Left ventricle myocardium inferior (tissue), 1 donor: ENCODE measurements around the gene NFATC2IP. TPM values are rescaled to one million over a fixed set of nuclear protein-coding genes. Genes with fewer than 3 reads are reported as not detected.
"Not testable (repeated sequence)": the region's sequence is repeated elsewhere in the genome, so short reads cannot be mapped to it uniquely, and the experiment has no call there.

Experiments used
- DNase-seq: peaks from one replicate; pipeline ENCODE4 v3.0.0-alpha.2; 2020
- H3K27ac ChIP-seq: fragments of 200-600 bp; replicated peaks from 2 replicates; pipeline ENCODE4 v1.8.0; 2021
- H3K27me3 ChIP-seq: fragments of 200-600 bp; 2 replicates; pipeline ENCODE4 v1.8.0; 2021; ENCODE audit warnings: low read depth
- H3K36me3 ChIP-seq: fragments of 200-600 bp; 2 replicates; pipeline ENCODE4 v1.8.0; 2021
- H3K4me1 ChIP-seq: fragments of 200-600 bp; 2 replicates; pipeline ENCODE4 v1.8.0; 2021
- H3K4me3 ChIP-seq: fragments of 200-600 bp; 2 replicates; pipeline ENCODE4 v1.8.0; 2021; ENCODE audit warnings: mild to moderate bottlenecking, moderate library complexity
- H3K9me3 ChIP-seq: fragments of 200-600 bp; replicated peaks from 2 replicates; pipeline ENCODE4 v1.8.0; 2021
- CTCF ChIP-seq: fragments of 200-600 bp; IDR thresholded peaks from 2 replicates; pipeline ENCODE4 v1.8.0; 2021; ENCODE audit warnings: antibody characterized with exemption, mild to moderate bottlenecking, borderline replicate concordance
- intact Hi-C: fragments of 100-400 bp; cut with micrococcal nuclease; formaldehyde crosslinking; loops from one replicate; pipeline ENCODE4 v1.11.0; 2022
- total RNA-seq: library from RNA; stranded (reverse); fragmentation: NEBNext Ultra II Directional; extraction: Animal tissue kit (Norgen Biotek cat#: 25700); gene quantifications from one replicate; pipeline ENCODE4 v1.2.1, GENCODE V29; 2021
- donor health status: DM: no; HTN: yes; CAD: no; lungs with severe emphysema.

Gene NFATC2IP
- total RNA-seq, 1 donor from 2014 or later: 18.1 TPM

DNA sequence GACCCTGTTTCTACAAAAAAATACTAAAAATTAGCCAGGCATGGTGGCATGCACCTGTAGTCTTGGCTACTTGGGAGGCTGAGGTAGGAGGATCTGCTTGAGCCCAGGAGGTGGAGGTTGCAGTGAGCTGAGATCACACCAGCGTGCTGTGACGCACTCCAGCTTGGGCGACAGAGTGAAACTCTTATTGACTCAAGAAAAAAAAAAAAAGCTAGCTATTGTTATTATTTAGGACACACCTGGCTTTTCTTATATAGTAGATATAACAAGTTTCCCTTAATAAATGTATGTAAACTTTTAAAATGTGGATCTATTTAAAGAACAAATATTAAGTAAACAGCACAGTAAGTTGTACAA is 27.5 kb upstream of the NFATC2IP start:
- TF ChIP-seq CTCF: no peak
- intact Hi-C loops: no loop called here
- no peak overlapping the region for H3K27ac ChIP-seq
- peaks cover 17% of the 10 kb centered on the region for H3K4me1 ChIP-seq
- H3K36me3 ChIP-seq: peaks cover 37% of the 10 kb centered on the region
- no peak overlapping the region for H3K4me3 ChIP-seq
- DNase-seq: no peak
- no peaks in the 10 kb centered on the region for H3K27me3 ChIP-seq
- H3K9me3 ChIP-seq: no peaks in the 10 kb centered on the region

- Histone ChIP-seq H3K4me3 (peak overlapping the region; percentile 88), H3K27ac (peak overlapping the region; percentile 99), H3K36me3 (peaks cover 31% of the 10 kb centered on the region), H3K27me3 (no peaks in the 10 kb centered on the region), H3K4me1 (peaks cover 17% of the 10 kb centered on the region), H3K9me3 (no peaks in the 10 kb centered on the region)
- no peak for TF ChIP-seq CTCF
- no peak for DNase-seq
- intact Hi-C loops: no loop called here
Measured at GRCh38 chr16:28923652-28924398, 26.9 kb upstream of the NFATC2IP start.

DNA sequence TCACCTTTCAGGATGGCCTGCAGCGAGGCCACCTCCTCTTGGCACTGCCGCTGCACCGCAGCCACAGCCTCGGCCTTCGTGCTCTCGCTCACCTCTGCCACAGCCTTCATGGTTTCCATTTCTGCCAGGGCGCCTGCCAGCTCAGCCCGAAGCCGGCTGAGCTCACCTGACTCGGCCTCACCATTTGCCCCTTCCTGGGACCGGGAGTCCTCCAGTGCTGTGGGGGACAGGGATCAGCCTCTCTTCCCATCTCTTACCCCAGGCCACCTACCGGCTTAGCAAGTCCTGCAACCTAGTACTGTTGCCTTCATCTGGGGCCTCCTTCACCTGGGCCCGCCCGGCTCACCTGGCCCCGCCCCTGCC is 26.4 kb upstream of the NFATC2IP start:
- intact Hi-C loops: no loop called here
- Histone ChIP-seq H3K4me3 (peak overlapping the region; percentile 88), H3K27me3 (no peaks in the 10 kb centered on the region), H3K27ac (peak overlapping the region; percentile 99), H3K4me1 (peaks cover 17% of the 10 kb centered on the region), H3K36me3 (peaks cover 25% of the 10 kb centered on the region), H3K9me3 (no peaks in the 10 kb centered on the region)
- DNase-seq: no peak
- no peak for TF ChIP-seq CTCF

- peak; percentile 93 for DNase-seq
- Histone ChIP-seq H3K27me3 (no peaks in the 10 kb centered on the region), H3K36me3 (peaks cover 20% of the 10 kb centered on the region), H3K4me1 (peaks cover 17% of the 10 kb centered on the region), H3K4me3 (peak within 1 kb of the TSS; percentile 88), H3K9me3 (no peaks in the 10 kb centered on the region), H3K27ac (peak within 1 kb of the TSS; percentile 99)
- TF ChIP-seq CTCF: no peak
- intact Hi-C loops: no loop called here
Measured at GRCh38 chr16:28924762-28925385, 25.9 kb upstream of the NFATC2IP start, which contains the start of gene RABEP2. TSS of gene RABEP2 (minus strand) at chr16:28925238. CDS start at chr16:28925163, 75 bp downstream.

- peak; percentile 13 for TF ChIP-seq CTCF
- Histone ChIP-seq H3K9me3 (no peaks in the 10 kb centered on the region), H3K36me3 (peaks cover 15% of the 10 kb centered on the region), H3K4me3 (peak overlapping the region; percentile 88), H3K4me1 (peaks cover 17% of the 10 kb centered on the region), H3K27ac (peak overlapping the region; percentile 99), H3K27me3 (no peaks in the 10 kb centered on the region)
- peak; percentile 87 for DNase-seq
- intact Hi-C loops: no loop called here
Measured at GRCh38 chr16:28925386-28926228, 25.1 kb upstream of the NFATC2IP start.

- peak overlapping the region; percentile 88 for H3K4me3 ChIP-seq
- H3K27ac ChIP-seq: peak overlapping the region; percentile 99
- H3K4me1 ChIP-seq: peaks cover 17% of the 10 kb centered on the region
- H3K9me3 ChIP-seq, DNase-seq, H3K27me3 ChIP-seq, H3K36me3 ChIP-seq, intact Hi-C loops: not testable (repeated sequence)
Measured at GRCh38 chr16:28926284-28926683, 24.5 kb upstream of the NFATC2IP start.
